HG02759 (cell line): ENCODE data around the gene SEC14L3.

Experiments used
- ATAC-seq: cut with Tn5 transposase; IDR thresholded peaks from one replicate; pipeline ENCODE4 v1.9.1; 2021; ENCODE audit warnings: mild to moderate bottlenecking, moderate library complexity; ENCODE audit not compliant: unreplicated experiment

SEC14L3 gene

GRCh38 chr22:30424534-30425326 is 47.1 kb downstream of the SEC14L3 start:
- no peak for ATAC-seq

- ATAC-seq: peak; percentile 84
Observed at GRCh38 chr22:30423959-30424533, 47.8 kb downstream of the SEC14L3 start.

GRCh38 chr22:30423301-30423958 is 48.4 kb downstream of the SEC14L3 start:
- ATAC-seq: peak; percentile 34

- ATAC-seq: no peak
Observed at GRCh38 chr22:30422481-30423300, 49.1 kb downstream of the SEC14L3 start.

- no peak for ATAC-seq
Observed at GRCh38 chr22:30421695-30422480, 49.9 kb downstream of the SEC14L3 start.

GRCh38 chr22:30420347-30421125 is 51.3 kb downstream of the SEC14L3 start:
- no peak for ATAC-seq

GRCh38 chr22:30416837-30417236 is 55.0 kb downstream of the SEC14L3 start:
- no peak for ATAC-seq

- no peak for ATAC-seq
Observed at GRCh38 chr22:30416403-30416802, 55.4 kb downstream of the SEC14L3 start.

- no peak for ATAC-seq
Observed at GRCh38 chr22:30414525-30415047, 57.2 kb downstream of the SEC14L3 start.

GRCh38 chr22:30413745-30414524 is 57.9 kb downstream of the SEC14L3 start:
- ATAC-seq: no peak

GRCh38 chr22:30413001-30413400 is 58.8 kb downstream of the SEC14L3 start:
- ATAC-seq: no peak

- no peak for ATAC-seq
Observed at GRCh38 chr22:30411780-30412179, 60.0 kb downstream of the SEC14L3 start.
